Activated CD4-positive, alpha-beta T cell treated with anti-CD3 and anti-CD28 coated beads, Interleukin-2, Interleukin-6, amounts not matched to agents 100 ng/mL and 50 ng/mL, durations not matched to agents 16 hours and 8 hours (primary cell): Measurements from ENCODE around the gene BRD1.

Source experiments
- DNase-seq: peaks from one replicate; pipeline ENCODE4 v3.0.0-alpha.2; 2020

Gene BRD1

DNA sequence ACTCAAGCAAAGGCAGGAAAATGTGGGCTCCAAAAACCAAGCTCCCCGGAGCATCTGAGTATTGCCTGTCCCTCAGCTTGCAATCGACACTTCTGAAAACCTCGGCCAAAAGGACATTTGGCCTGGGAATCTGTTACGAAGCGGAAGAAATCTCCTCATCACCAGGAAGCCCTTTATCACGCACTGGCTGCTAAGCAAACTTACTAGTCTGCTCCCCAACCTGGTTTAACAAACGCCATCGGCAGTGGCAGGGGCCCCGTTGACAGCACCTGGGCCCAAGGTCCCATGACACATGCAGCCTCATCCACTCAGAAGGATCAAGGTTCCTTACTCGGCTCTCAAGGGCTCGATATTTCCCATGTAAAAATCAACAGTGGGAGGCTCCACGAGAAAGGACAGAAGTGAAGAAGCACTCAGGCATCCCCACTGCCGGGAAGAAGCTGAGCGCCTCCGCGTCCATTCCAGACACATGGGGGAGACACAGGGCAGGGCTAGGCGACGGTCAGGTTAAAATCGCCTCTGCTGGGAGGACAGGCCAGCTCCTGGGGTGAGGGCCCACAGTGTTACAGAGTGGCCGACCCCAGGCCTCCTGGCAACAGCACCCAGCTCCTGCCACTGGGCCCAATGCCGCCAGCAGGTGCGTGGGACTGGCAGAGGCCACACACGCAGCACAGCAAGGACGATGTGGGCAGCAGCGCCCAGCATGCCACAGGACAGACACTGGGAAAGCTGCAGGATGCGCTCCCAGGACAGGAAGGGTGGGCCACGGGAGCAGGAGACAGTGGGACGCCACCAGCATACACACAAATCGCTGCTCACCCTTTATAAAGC is 27.1 kb downstream of the BRD1 start:
- no peak for DNase-seq

DNA sequence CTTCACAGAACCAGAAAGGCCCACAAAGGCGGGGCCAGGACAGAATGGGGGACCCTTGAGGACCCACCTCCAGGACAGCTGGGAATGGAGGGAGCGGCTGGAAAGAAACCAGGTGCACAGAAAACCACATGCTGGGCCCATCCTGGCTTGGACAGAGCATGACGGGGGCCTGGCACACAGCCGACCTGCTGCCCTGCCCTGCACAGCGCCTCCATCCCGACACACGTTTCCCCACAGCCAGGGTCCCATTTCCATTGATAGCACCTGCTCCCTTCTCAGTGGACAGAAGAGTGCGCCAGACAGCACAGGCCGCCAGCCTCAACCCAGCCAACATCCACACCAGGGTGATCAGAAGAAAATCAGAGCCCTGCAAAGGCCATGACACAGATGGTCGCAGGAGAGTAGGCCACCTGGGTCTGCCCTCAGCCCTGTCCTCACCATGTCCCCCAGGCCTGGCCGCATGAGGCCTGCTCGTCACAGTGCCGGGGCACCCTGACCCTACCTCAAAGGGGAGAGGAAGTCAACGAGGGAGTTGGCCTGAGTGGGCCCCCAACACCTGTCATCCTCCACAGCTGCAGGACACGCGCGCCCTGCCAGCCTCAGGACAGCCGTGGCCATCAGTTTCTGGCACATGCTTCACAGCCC is 28.1 kb downstream of the BRD1 start:
- DNase-seq, result no peak

DNA sequence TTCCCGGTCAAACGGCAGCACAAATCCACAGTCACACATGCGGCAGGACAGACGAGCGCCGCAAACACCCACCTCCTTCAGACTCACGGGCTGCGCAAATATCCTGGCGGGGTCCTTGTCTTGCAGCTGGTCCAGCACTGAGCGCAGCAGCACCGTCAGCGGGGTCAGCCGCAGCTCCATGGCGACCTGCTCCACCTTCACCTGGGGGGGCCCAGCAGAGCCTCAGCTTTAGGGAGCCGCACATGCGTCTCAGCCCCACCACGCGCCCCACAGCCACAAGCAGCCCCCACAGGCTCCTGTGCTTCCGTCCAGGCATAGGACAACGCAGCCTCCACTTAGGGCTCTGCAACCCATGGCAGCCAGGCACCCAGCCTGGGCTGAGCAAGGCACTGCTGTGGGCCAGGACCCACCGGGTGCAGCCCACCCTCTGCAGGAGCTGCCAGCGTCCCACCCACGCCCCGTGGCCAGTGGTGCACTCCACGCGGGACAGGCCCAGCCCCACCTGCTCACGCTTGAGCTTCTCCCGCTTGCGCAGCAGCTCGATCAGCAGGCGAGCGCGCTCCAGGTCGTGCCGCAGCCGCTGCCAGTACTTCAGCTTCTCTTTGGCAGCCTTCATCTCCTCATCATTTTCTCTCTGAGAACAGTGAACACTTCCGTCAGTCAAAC is 29.1 kb downstream of the BRD1 start:
- DNase-seq, result no peak

DNA sequence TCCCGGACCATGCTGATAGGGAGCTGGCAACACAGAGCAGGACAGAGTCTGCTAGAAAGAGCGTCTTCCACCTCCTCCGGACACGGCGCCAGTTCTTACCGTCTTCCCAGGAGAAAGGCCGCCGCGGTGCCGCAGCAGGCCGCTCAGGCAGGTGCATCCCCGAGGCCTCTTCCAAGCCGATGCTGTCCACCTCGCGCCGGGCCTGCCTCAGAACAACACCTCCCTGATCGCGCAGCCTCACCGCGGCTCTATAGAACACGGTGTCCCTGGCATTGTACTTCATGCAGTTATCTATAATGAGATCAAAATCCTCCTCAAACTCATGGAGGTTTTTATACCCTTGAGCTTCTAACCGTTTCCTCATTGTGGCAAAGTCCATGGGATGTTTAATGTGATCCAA is 30.0 kb downstream of the BRD1 start:
- no peak for DNase-seq

DNA sequence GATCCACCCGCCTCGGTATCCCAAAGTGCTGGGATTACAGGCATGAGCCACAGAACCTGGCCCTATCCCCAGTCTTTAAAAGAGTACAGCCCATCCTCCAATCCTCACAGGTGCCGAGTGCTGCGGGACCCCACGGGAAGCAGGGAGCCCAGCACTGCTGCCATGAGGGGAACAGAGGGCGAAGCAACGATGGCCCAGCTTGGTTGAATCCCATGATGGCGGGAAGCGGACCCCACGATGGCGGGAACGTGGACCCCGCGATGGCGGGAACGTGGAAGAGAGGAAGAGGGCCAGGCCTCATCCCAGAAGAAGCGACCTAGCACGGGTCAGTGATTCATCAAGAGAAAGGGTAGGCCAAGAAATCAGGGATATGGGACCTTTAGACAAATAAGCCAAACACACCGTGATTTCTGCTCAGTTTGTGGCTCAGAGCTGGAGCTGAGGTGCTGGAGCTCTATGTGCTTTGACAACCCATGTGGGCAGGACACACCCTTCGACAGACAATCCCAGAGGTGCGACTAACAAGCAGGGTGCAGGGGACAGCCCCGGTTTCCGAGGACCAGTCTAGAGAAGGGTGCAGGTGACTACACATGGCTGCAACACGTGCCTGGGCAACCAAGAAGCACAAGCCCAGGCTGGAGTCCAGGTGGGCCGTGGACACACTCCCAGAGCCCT is 30.9 kb downstream of the BRD1 start:
- DNase-seq, result no peak

DNA sequence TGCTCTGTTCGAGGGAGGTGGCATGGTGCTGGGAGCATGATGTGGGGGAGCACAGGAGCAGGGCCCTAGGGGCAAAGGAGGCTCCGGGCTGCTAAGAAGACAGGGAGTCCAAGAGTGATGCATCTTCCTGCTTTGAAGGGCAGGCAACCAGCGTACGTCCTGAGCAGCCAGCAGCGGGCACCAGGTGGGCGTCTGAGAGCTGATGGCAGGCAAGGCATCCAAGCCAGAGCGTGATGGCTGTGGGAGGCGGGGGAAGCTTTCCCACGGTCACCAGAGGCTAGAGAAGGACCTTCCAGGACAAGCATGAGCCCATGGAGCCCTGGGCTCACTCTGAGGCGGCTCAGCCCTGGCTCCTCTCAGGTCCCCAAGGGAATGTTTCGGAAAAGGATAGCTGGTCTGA is 32.2 kb downstream of the BRD1 start:
- no peak for DNase-seq

DNA sequence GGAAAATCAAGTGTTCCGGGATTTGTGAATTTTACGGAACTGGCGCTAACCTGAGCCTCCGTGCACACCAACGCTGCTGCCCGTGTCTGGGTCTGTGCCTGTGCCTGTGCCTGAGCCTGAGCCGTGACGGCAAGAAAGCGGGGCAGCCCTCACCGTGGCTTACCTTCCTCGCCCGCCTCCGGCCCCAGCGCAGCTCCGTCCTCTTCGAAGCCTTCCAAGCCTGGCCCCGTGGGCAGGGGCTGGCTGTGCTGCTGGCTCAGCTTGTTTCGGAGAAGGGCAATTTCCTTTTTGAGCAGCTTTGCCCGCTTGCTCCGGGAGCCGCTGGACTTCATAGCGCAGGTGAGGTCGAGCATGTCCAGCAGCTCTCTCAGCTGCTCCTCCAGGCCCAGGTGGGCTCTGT is 33.8 kb downstream of the BRD1 start:
- no peak for DNase-seq

DNA sequence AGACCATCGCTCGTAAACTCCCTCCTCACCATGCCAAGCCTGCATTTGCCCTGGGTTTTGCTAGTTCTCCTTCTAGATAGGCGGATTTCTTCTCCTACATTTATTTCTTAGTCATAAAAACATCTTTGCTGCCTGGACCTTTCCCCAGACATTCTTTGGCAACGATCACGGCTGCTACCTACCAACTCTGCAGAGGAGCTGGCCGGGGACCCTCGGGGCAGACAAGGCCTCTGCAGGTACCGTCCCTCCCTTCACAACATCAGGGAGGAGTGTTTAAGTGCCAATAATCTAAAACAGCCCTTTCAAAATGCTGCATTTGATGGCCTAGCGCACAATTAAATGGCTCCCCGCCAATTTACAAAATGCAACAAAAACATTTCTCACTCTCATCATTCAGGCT is 34.4 kb downstream of the BRD1 start:
- DNase-seq, result no peak

DNA sequence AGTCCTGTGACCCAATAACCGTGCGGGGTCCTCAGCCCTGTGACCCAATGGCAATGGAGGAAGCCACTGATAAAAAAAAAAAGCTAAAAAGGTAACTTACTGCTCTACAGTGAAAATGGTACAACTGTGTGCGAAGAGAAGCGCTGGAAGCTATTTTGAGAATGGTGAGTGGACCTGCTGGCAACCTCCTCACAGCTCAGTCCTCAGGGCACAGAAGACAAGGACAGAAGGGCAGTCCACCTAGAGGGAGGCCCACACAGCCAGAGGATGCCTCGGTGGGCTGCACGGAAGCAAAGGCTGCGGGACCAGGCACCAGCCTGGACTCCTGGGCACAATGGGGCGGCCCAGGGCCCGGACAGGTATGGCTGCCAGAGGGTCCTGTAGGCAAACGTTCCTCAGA is 35.6 kb downstream of the BRD1 start:
- no peak for DNase-seq

DNA sequence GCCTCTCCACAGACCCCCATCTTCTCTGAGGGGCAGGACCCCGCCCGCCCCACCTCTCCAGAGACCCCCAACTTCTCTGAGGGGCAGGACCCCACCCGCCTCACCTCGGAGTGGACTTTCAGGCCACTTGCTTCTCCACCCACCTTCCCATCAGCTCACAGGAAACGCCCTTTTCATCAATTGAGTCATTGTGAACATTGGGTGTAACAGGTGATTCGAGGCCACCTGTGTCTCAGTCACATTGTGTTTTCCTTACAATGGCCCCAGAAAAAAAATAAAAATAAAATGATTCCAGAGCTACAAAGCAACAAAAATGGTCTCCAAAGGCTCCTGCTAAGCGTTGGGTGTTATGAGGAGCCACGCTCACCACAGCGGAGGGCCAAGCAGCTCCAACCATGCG is 36.0 kb downstream of the BRD1 start:
- DNase-seq, result no peak

DNA sequence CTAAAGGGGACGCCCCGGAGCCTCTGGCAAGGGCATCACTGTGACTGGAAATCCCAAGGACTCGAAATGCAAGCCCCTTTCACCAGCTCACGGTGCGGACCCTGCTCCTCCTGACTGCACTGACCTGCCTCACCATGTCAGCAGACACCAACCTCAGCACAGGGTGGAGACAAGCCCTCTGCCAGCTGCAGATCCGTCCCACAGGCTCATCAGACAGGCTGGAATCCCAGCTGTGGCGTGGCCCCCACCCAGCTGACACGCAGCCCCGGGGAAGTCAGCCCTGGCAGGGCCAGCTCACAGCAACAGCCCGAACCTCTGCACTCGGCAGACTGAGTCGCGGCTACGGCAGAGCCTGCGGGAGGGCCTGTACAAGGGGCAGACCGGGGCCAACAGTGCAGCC is 36.8 kb downstream of the BRD1 start:
- DNase-seq, result no peak

DNA sequence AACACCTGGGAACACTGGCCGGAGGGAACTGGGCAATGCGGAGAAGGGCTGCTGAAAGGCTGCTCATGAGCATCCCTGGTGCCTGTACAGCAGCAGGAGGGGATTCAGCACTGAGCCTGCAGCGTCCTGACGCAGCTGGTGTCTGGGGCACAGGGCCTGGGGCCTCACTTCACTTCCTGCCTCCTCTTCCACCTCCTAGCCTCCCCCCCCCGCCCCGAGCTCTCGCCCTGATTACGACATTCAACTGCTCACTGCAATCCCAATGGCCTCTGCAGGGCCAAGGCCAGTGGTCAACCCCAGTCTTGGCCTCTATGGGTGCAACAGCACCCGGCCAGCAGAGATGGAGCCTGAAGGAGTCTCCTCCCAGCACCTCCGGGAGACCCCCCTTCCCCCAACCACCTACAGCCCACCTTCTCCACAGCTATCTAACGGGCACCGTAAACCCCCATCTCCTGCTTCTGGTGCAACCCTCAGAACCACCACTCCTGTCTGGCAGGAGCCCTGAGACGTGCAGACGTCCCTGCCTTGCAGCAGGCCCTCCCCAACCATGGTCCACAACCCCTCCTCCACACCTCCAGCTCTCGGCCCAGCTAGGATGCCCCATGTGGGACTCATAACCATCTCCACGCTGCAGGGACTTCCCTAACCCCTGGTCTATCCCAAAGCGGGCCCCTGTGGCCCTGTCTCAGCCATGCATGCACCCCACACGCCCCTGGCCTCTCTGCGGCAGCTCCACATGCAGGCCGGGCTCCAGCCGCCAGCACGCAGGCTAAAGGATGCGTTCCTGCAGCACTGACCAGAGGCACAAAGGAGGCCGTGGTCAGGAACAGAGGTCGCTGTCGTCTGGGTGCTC is 38.2 kb downstream of the BRD1 start:
- DNase-seq, result no peak

DNA sequence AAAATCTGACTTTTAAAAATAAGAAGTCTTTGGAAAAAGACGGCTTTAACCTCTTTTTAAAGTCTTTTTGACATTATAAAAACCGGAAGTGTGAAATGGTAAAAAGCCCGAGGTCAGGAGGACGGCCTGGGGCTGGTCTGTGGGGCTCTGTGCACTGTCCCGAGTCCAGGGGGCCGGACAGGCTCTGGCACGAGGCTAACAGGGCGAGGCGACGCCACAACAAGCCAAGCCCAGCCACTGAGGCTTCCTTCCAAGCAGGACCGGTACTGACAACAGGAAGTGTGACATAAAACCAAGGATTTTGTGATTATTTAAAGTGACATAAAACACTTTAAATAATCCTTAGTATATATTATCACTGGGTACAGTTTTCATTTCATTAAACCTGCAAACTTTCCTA is 39.2 kb downstream of the BRD1 start:
- no peak for DNase-seq

DNA sequence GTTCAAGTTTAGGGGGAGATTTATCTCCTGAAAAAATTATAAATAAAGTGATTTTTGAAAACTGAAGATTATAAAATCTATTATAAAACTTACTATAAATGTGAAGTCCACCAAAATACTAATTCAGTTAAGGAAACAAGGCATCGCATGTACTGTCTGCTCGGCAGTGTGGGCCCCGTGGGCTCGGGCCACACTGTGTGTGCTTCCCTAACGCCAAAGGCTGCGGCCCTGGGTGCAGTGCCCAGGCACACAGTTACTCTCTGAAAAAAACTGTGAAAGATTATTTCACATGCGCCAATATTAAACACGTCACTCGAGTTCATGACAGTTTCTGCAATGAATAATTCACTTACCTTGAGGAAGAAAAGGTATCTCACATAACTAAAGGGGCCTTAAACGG is 39.8 kb downstream of the BRD1 start:
- DNase-seq, result no peak

DNA sequence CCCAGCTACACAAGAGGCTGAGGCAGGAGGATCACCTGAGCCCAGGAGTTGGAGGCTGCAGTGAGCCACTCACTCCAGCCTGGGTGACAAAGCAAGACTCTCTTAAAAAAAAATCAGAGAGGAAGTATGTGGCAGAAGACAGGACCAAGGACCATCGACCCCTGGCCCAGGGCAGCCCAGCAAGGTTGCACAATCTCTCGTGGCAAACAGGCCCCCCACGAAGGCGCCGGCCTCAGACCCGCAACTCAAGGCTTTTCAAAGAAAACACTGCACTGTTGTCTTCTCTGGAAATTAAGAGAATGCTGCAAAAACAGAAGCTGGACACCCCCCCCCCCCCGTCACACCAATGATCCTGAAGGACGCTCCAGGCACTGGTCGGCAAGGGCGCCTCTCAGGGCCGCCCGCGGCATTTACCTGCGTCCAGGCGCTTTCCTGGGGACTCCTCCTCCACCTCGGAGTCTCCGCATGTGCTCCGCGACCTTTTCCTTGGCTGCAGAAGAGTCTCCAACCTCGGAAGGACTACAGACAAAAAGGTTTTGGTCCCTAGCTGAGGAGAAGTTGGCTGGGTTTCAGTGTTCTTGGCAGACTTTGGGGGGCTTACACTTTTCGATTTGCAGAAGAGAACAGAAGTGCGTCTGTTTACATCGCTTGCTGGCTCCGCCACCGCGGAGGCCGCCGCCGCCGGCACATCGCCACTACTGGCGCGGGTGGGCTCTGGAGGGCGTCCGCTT is 40.5 kb downstream of the BRD1 start:
- DNase-seq, result no peak

DNA sequence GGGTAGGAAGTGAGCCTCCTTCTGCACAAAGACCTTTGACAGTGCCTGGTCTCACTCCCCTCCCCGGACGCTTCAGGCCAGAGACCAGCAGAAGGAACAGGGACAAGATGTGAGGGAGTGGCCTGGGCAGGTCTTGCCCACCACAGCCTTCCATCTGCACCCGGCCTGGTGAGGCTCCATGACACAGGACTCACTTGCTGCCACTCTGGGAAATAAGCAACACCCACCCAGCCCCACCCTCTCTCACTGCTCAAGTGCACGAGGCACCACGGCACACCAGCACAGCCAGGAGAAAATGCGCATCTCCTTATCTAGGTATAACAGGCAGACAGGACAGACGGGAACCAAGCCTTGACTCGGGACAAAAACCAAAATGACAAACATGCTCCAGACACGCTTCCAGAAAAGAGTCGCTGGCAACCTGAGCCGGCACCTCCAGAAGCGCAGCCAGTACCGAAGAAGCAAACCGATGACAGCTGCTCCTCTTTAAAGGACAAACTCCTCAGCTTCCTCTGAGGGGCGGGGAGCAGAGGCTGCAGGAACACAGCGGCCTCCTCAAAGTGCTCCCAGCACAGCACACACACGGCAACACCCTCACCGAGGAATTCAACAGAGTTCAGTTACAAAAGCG is 41.7 kb downstream of the BRD1 start:
- no peak for DNase-seq

DNA sequence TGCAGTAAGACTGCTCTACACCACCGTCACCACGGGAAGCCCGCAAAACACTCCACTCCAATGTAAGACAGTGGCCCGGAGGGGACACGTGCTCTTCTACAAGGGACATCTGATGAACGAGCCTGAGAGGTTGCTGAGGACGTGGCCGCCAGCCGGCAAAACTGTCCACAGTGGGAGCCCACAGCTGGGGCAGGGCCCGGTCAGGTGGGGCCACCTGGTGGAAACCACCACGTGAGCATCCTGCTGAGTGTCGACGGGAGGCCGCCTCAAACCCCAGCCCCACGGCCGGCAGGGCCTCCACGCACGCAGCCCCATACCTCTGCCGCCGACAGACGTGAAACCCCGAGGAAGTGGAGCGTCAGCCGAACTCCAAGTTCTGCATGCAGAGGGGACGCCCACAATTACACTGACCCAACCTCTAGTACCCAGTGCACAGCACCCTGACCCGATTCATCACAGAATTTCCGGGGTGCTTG is 42.6 kb downstream of the BRD1 start:
- no peak for DNase-seq

DNA sequence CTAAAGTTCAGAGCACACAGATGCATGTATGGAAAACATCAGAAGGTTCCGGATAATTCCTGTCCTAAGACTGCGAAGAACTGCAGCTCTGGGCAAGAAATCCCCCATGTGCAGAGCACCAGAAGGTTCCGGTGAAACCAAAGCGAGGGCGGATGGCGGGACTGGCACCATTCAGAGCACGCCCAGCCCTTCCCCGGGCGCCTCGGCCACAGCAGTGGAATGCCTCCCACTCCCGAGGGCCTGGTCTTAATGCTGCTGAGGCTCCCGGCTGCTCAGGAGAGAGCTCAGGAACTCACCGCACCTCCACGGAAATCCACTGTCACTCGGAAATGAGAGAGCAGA is 43.1 kb downstream of the BRD1 start:
- no peak for DNase-seq

DNA sequence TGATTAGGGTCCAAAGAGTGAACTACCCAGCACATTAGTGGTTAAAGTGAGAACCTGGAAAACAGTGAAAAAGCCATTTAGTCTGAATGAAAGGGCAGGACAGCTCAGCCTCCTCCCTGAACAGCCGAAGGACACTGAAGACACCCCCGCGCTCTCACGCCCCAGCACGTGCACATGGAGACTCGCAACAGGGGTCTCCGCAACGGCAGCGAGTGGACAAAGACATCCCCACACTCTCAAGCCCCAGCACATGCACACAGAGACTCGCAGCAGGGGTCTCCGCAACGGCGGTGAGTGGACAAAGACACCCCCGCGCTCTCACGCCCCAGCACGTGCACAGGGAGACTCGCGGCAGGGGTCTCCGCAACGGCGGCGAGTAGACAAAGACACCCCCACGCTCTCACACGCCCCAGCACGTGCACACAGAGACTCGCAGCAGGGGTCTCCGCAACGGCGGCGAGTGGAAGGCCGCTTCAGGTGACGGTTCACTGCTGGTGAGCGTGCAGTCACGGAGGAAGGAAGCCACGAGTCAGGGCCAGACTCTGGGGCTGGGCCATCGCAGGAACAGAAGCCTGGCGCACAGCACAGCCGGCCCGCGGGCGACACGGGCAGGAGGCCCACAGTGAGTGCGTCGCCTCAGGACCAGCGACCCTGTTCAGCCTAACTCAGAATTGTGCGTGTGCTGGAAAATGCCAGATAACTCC is 43.6 kb downstream of the BRD1 start:
- DNase-seq, result no peak

DNA sequence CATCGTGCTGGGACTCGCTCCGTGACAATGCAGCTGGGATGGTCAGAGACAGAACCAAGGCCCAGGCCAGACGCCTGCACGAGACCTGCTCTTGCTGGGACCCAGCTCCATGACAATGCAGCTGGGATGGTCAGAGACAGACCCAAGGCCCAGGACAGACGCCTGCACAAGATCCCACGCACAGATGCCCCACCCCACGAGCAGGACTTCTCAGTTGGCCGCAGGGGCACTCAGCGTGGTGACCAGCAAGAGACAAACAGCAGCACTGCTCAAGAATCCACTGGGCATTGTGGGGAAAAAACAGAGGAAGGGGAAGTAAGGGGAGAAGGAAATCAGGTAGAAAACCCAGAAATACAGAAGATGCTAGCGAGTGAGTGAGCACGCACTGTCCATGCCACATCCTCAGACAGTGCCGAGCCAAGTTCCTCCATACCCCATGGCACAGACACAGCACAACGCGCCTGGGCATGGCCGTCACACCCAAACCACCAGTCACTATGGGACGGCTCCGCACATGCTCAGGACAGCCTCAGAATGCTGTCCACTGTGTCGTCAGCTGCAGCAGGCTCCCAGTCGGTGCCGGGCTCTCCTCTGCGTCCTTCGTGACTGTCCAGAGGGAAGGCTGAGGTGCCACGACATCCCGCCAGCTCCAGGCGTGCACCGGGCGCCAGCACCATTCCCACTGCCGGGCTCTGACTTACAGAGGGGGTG is 44.5 kb downstream of the BRD1 start:
- DNase-seq, result no peak
